Measurements from ENCODE around the gene NMT1. TPM values are rescaled to one million over a fixed set of nuclear protein-coding genes. Genes with fewer than 3 reads are reported as not detected.

Gene NMT1
- total RNA-seq, 2 donors from 2014 or later, result 39.4 to 68.5 TPM

- Histone ChIP-seq H3K27me3 (replicated peaks; ENCODE audit: insufficient read depth) (no peaks in the 10 kb centered on the region), H3K4me1 (replicated peaks) (peaks cover 4% of the 10 kb centered on the region), H3K36me3 (no peaks in the 10 kb centered on the region), H3K9me3 (no peaks in the 10 kb centered on the region), H3K4me3 (peak overlapping the region; percentile 65 to 74), H3K27ac (peak overlapping the region in 1 of 2 donors; percentile 87)
- 11% methylated on average over 15 of the region's 15 CpGs for WGBS
- DNase-seq (ENCODE audit: low spot score), result no peak
- intact Hi-C loops (cut with DNase I), result loop anchor here (5.0 kb wide), 1 partner anchor 46 kb away; no protein-coding TSS in a partner anchor
- TF ChIP-seq POLR2AphosphoS5 (IDR thresholded peaks at IDR 0.05) (no peak), POLR2A (IDR thresholded peaks at IDR 0.05) (no peak), CTCF (IDR thresholded peaks at IDR 0.05) (no peak)
These were observed 589 bp downstream of the NMT1 start for GRCh38 chr17:45061606-45062205.

DNA sequence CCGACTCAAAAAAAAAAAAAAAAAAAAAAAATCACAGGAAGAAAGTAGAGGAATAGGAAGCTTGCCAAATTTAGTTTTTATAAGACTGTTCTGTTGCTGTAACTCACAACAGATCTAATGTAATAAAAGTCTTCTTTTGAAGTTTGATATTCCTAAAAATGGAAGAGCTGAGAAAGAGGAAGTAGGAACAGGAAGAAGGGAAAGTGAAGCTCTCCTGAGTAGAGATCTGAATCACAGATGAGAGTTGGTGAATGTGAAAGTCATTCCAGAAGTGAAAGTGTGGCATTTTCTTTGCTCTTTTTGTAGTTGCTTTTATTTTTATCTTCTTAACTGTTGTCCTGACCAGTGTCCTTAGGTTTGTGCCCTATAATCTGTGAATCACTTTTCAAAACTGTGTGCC, 2.1 kb downstream of the NMT1 start:
- Histone ChIP-seq H3K9me3 (no peaks in the 10 kb centered on the region), H3K4me3 (no peak overlapping the region), H3K4me1 (replicated peaks) (peaks cover 4% of the 10 kb centered on the region), H3K27ac (no peak overlapping the region), H3K27me3 (replicated peaks; ENCODE audit: insufficient read depth) (no peaks in the 10 kb centered on the region), H3K36me3 (no peaks in the 10 kb centered on the region)
- TF ChIP-seq POLR2A (IDR thresholded peaks at IDR 0.05) (no peak), POLR2AphosphoS5 (IDR thresholded peaks at IDR 0.05) (no peak), CTCF (IDR thresholded peaks at IDR 0.05) (no peak)
- no peak for DNase-seq (ENCODE audit: low spot score)
- WGBS, result 60% methylated on average over 1 of the region's 1 CpG
- intact Hi-C loops (cut with DNase I), result loop anchor here (5.0 kb wide), 1 partner anchor 44 kb away; no protein-coding TSS in a partner anchor

DNA sequence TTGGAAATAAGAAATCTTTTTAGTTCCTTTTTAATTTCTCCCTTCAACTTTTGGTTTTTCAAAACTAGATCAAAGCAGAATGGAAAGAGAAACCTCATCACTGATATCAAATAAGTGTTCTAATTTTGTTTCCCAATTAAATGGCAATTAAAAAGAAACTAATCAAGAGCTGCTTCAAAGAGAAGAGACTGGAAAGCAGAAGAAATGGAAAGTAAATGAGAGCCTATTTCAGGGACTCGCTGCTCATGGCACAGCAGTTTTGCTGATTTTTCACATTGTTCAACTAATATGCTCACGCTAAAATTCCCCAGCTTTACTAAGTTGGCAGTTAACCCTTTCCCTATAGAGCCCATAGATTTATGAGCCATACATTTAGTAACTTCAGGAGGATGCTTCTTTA, 6.5 kb downstream of the NMT1 start:
- intact Hi-C loops (cut with DNase I), result no loop called here
- TF ChIP-seq POLR2AphosphoS5 (IDR thresholded peaks at IDR 0.05), result no peak
- TF ChIP-seq CTCF (IDR thresholded peaks at IDR 0.05), result no peak
- TF ChIP-seq POLR2A (IDR thresholded peaks at IDR 0.05), result no peak
- no peak overlapping the region for H3K27ac ChIP-seq
- no peaks in the 10 kb centered on the region for H3K36me3 ChIP-seq
- 89% methylated on average over 2 of the region's 2 CpGs for WGBS
- H3K9me3 ChIP-seq, result no peaks in the 10 kb centered on the region
- peaks cover 1% of the 10 kb centered on the region for H3K4me1 ChIP-seq (replicated peaks)
- no peaks in the 10 kb centered on the region for H3K27me3 ChIP-seq (replicated peaks; ENCODE audit: insufficient read depth)
- no peak for DNase-seq (ENCODE audit: low spot score)
- H3K4me3 ChIP-seq, result no peak overlapping the region

- H3K9me3 ChIP-seq, result no peaks in the 10 kb centered on the region
- 76% methylated on average over 8 of the region's 8 CpGs for WGBS
- H3K27ac ChIP-seq, result no peak overlapping the region
- H3K36me3 ChIP-seq, result no peaks in the 10 kb centered on the region
- H3K27me3 ChIP-seq (replicated peaks; ENCODE audit: insufficient read depth), result no peaks in the 10 kb centered on the region
- no peak overlapping the region for H3K4me3 ChIP-seq
- intact Hi-C loops (cut with DNase I), result no loop called here
- DNase-seq (ENCODE audit: low spot score), result no peak
- no peaks in the 10 kb centered on the region for H3K4me1 ChIP-seq (replicated peaks)
- TF ChIP-seq CTCF (IDR thresholded peaks at IDR 0.05) (no peak), POLR2AphosphoS5 (IDR thresholded peaks at IDR 0.05) (no peak)
These were observed 8.9 kb downstream of the NMT1 start for GRCh38 chr17:45070001-45070400.

DNA sequence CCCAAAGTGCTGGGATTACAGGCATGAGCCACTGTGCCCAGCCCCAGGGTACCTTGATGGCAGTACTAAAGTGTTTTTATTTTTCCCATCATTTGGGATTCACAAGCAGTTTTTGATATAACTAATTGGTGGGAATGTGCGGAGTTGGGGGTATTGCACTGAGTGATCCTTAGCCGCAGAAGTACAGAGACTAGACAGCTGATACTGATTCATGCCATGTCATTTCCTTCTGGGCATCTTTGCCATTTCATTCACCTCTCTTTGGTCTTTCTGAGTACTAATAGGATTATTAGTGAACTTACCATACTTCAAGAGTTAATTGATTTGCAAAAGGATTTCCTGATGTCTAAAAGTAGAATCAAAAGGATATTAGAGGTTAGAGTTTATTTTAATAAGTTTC, 9.7 kb downstream of the NMT1 start:
- Histone ChIP-seq H3K4me3 (no peak overlapping the region), H3K4me1 (replicated peaks) (no peaks in the 10 kb centered on the region), H3K9me3 (no peaks in the 10 kb centered on the region), H3K36me3 (no peaks in the 10 kb centered on the region), H3K27ac (no peak overlapping the region), H3K27me3 (replicated peaks; ENCODE audit: insufficient read depth) (no peaks in the 10 kb centered on the region)
- 81% methylated on average over 2 of the region's 2 CpGs for WGBS
- intact Hi-C loops (cut with DNase I), result no loop called here
- no peak for DNase-seq (ENCODE audit: low spot score)
- no peak for TF ChIP-seq CTCF (IDR thresholded peaks at IDR 0.05)
- no peak for TF ChIP-seq POLR2A (IDR thresholded peaks at IDR 0.05)
- no peak for TF ChIP-seq POLR2AphosphoS5 (IDR thresholded peaks at IDR 0.05)

All from prostate gland (tissue), 2 donors.